Adrenal gland (tissue), 5 donors: ENCODE data around the gene FOXP2.

Experiments
- POLR2A ChIP-seq, 2 donors: fragments of 450-650 bp; IDR thresholded peaks; one replicate each; pipeline ENCODE4 v1.6.1; 2017; ENCODE audit warnings: antibody characterized with exemption in 2 of 2, mild to moderate bottlenecking in 2 of 2, moderate library complexity in 1 of 2
- TF ChIP-seq, protein P1 (sequence below), 6 experiments: fragments of 450-650 bp in 4 of 6; fragments of 200-600 bp in 2 of 6; sonication (generic) in 1 of 6; IDR thresholded peaks; 1 replicate in 5 of 6; 2 replicates in 1 of 6; pipeline versions ENCODE4 v1.5.1 to v1.8.0; 2016 to 2021; ENCODE audit warnings: antibody characterized with exemption in 6 of 6, mild to moderate bottlenecking in 2 of 6, moderate library complexity in 1 of 6
- donor health status: DM: no; HTN: no; CAD: no.

DNA sequence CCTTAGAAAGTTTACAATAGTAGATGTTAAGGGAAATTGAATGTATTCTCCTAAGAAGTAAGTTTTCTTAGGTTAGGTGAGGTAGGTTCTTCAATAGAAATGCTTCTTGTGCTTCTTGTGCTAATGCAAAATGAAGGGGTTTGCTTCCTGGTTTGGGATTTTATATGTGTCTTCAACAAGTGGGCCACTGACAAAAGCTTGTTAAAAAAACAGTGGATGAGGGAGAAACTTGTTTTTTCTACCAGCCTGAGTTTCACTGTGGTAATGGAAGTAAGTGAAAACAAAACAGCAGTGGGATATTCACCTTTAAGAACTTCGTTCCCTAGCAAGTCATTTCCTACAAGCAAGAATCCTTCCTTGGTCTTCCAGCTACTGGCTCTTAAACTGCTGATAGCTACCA lies 107.5 kb downstream of the FOXP2 start:
- TF ChIP-seq POLR2A (IDR thresholded peaks at IDR 0.05), result no peak
- TF ChIP-seq, protein P1, sequence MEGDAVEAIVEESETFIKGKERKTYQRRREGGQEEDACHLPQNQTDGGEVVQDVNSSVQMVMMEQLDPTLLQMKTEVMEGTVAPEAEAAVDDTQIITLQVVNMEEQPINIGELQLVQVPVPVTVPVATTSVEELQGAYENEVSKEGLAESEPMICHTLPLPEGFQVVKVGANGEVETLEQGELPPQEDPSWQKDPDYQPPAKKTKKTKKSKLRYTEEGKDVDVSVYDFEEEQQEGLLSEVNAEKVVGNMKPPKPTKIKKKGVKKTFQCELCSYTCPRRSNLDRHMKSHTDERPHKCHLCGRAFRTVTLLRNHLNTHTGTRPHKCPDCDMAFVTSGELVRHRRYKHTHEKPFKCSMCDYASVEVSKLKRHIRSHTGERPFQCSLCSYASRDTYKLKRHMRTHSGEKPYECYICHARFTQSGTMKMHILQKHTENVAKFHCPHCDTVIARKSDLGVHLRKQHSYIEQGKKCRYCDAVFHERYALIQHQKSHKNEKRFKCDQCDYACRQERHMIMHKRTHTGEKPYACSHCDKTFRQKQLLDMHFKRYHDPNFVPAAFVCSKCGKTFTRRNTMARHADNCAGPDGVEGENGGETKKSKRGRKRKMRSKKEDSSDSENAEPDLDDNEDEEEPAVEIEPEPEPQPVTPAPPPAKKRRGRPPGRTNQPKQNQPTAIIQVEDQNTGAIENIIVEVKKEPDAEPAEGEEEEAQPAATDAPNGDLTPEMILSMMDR (IDR thresholded peaks at IDR 0.05), result no peak
